Measurements from ENCODE around the gene SMPD1.
"Not testable (repeated sequence)": the region's sequence is repeated elsewhere in the genome, so short reads cannot be mapped to it uniquely, and the experiment has no call there.

Gene SMPD1

GRCh38 chr11:6390718-6391469, 620 bp downstream of the SMPD1 start:
- no peak for DNase-seq

GRCh38 chr11:6391537-6392134, 1.4 kb downstream of the SMPD1 start:
- no peak for DNase-seq

GRCh38 chr11:6392251-6392650, 2.0 kb downstream of the SMPD1 start:
- DNase-seq, result not testable (repeated sequence)

GRCh38 chr11:6393989-6394670, 3.9 kb downstream of the SMPD1 start:
- no peak for DNase-seq

- no peak for DNase-seq
Measured at GRCh38 chr11:6395470-6396060, 5.3 kb downstream of the SMPD1 start.

- DNase-seq, result no peak
Measured at GRCh38 chr11:6397156-6397555, 6.9 kb downstream of the SMPD1 start.

GRCh38 chr11:6397636-6398035, 7.4 kb downstream of the SMPD1 start:
- DNase-seq, result no peak

- no peak for DNase-seq
Measured at GRCh38 chr11:6400431-6401345, 10.4 kb downstream of the SMPD1 start.

GRCh38 chr11:6401464-6401863, 11.2 kb downstream of the SMPD1 start:
- no peak for DNase-seq

GRCh38 chr11:6402061-6402470, 11.8 kb downstream of the SMPD1 start:
- DNase-seq, result no peak

- DNase-seq, result no peak
Measured at GRCh38 chr11:6402561-6402981, 12.3 kb downstream of the SMPD1 start.

- no peak for DNase-seq
Measured at GRCh38 chr11:6403539-6403938, 13.3 kb downstream of the SMPD1 start.

- DNase-seq, result peak; percentile 50
Measured at GRCh38 chr11:6404342-6405051, 14.2 kb downstream of the SMPD1 start.

GRCh38 chr11:6405052-6405667, 14.9 kb downstream of the SMPD1 start:
- peak; percentile 89 for DNase-seq

- no peak for DNase-seq
Measured at GRCh38 chr11:6405846-6406245, 15.6 kb downstream of the SMPD1 start.

GRCh38 chr11:6406370-6406769, 16.1 kb downstream of the SMPD1 start:
- DNase-seq, result no peak

GRCh38 chr11:6410695-6411430, 20.6 kb downstream of the SMPD1 start:
- no peak for DNase-seq

- no peak for DNase-seq
Measured at GRCh38 chr11:6411594-6412031, 21.3 kb downstream of the SMPD1 start.

- no peak for DNase-seq
Measured at GRCh38 chr11:6413791-6414201, 23.5 kb downstream of the SMPD1 start.

GRCh38 chr11:6414874-6415328, 24.6 kb downstream of the SMPD1 start:
- DNase-seq, result no peak

Measured in NCI-H69 (cell line).